Fibroblast of lung (primary cell): Measurements from ENCODE around the gene HMX1.

Source experiments
- EZH2 ChIP-seq: IDR thresholded peaks from 2 replicates; pipeline ENCODE4 v1.5.1; 2012; ENCODE audit warnings: low read length, control low read depth, mild to moderate bottlenecking; ENCODE audit errors: missing control alignments
- TF ChIP-seq, protein P1 (sequence below), 2 donors: IDR thresholded peaks in 1 of 2; conservative IDR thresholded peaks in 1 of 2; 1 replicate in 1 of 2; 2 replicates in 1 of 2; pipeline ENCODE4 v1.5.1; 2011 to 2012; ENCODE audit warnings: low read length in 2 of 2, control low read depth in 1 of 2, inconsistent platforms in 1 of 2, low read depth in 1 of 2, mild to moderate bottlenecking in 1 of 2

DNA sequence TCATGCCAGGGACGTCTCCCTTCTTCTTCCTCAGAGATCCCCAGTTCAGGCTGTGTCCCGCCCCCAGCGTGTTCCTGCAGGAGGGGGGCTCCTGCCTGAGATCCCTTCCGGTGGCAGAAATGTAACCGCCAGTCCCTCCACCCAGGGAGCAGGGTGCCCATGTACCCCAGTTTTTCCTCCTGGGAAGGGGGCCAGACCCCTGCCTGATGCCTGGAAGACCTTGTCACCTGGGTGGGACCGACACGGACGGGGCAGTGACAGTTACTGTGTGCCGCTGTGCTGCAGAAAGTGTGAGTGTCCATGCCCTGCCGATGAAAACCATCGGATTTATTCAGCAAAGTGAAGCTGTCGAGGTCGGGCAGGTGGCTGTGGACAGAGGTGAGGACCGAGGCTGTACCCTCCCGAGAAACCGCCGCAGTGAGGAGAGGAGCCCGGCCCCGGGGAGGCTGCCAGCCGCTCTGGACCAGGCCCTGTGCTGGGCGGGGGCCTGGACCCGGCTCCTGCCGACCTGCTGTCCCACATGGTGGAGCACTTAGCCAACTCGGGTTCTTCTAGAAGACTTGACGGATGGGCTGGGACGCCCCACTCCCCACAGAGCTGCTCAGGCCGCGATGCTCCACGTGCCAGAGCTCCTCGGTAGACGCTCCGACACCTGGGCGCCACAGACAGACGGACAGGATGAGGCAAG, 36.7 kb upstream of the HMX1 start:
- TF ChIP-seq, protein P1, sequence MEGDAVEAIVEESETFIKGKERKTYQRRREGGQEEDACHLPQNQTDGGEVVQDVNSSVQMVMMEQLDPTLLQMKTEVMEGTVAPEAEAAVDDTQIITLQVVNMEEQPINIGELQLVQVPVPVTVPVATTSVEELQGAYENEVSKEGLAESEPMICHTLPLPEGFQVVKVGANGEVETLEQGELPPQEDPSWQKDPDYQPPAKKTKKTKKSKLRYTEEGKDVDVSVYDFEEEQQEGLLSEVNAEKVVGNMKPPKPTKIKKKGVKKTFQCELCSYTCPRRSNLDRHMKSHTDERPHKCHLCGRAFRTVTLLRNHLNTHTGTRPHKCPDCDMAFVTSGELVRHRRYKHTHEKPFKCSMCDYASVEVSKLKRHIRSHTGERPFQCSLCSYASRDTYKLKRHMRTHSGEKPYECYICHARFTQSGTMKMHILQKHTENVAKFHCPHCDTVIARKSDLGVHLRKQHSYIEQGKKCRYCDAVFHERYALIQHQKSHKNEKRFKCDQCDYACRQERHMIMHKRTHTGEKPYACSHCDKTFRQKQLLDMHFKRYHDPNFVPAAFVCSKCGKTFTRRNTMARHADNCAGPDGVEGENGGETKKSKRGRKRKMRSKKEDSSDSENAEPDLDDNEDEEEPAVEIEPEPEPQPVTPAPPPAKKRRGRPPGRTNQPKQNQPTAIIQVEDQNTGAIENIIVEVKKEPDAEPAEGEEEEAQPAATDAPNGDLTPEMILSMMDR (conservative IDR thresholded peaks at IDR 0.05 in 1 of 2, IDR thresholded peaks at IDR 0.05 in 1 of 2; ENCODE audit: low read depth in 1 of 2, low read length in 2 of 2), result no peak
- no peak for TF ChIP-seq EZH2
